ENCODE data around the gene MCUB.

The MCUB gene

DNA sequence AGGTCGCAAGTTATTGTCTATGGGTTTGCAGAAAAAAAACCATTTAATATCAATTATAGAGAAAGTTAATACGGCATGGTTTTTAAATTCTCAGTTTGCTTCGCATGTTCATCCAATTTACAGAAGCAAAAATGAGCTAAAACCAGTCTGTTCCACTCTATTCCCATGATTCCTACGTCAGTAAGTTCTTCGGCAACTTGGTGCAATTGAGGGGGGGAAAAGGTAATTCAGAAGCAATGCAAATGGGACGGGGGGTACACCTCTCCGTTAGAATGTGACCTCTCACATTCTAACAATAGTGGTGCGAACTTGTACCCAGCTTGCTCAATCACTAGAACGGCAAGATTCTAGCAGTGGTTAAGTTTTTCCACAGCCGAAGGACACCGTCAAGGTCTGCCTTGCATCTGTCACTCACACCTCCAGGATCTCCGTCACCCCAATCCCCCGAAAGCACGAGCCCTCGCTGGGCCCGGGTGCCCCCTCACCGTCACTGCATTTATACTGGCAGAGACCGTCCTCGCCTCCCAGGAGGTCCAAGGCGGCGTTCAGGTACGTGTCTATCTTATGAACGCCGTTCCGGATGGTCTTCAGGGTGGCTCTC is 169.2 kb downstream of the MCUB start:
- peak in 1 of 2 donors; percentile 11 for DNase-seq (ENCODE audit: low read depth in 2 of 2)

DNA sequence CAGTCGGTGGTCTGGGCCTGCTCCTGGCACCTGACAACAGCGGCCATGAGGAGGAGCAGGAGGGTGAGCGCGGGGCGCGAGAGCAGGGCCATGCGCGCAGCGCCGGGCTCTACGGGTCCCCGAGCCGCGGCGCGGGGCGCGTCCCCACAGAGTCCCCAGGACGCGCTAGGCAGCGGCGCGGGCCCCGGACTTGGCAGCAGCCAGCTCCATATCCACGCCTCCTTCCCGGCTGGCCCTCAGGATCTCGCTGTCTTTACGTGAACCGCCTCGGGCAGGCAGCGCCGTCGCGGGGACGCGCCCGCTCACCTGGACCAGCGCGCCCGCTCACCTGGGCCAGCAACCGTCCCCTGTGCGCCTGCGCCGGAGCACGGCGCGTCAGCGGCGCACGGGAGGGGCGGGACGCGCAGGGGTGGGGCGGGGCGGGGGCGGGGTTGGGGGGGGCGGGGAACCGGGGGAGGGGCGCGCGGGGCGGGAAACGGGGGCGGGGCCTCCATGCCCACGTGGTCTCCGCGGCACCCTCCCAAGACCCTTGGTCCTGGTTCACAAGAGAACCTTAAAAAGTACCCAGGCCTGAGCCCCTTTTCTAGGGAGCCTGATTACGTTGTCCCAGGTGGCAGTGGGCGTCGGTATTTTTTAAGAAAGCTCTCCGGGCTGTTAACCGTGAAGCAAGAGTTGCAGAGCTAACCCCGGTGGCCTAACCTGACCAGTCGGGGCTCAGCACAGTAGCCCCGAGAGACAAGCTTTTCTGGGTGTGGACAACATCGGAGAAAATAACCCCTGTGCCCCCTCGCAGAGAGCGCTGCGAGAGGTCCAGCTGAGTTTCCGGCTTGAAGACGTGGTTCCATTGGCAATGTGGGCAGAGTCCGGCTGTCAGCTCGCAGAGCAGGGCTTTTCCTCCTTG is 169.9 kb downstream of the MCUB start, which contains the start of gene PLA2G12A:
TSS of gene PLA2G12A (minus strand) at position 353 of the 901 bp plus-strand sequence. CDS start at position 92, 261 bp downstream.
- peak; percentile 57 to 68 for DNase-seq (ENCODE audit: low read depth in 2 of 2)

DNA sequence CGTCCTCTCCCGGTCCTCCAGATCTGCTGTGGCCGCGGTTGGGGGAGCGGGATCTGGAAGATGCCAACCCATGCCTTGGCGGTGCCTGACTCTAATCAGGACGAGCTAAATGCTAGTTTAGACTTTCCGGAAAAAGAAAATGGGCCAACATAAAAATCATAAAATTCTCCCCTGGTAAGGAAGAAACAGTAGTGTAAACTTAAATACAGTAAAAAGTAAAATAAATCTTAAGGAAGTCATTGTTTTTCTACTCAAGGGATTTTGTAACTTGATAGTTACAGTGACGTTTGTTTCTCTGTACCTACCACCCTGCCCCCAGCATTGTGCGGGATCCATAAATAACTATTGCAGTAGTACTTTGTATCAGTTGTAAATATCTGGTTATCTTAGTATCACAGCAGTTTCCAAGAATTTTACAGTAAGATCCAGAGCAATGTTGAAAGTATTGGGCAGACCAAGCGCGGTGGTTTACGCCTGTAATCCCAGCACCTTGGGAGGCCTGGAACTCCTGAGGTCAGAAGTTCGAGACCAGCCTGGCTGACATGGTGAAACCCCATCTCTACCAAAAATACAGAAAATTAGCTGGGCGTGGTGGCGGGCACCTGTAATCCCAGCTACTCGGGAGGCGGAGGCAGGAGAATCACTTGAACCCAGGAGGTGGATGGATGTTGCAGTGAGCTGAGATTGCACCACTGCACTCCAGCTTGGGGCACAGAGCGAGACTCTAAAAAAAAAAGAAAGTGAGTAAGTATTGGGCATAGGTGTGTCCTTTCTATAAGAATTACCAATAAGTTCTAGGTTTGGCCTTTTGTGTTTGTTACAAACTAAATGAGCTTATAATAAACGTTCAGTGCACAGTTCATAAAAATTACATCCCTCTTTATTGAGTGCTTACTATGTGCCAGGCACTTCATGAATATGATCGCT is 170.8 kb downstream of the MCUB start:
- peak in 1 of 2 donors; percentile 4 for DNase-seq (ENCODE audit: low read depth in 2 of 2)

DNA sequence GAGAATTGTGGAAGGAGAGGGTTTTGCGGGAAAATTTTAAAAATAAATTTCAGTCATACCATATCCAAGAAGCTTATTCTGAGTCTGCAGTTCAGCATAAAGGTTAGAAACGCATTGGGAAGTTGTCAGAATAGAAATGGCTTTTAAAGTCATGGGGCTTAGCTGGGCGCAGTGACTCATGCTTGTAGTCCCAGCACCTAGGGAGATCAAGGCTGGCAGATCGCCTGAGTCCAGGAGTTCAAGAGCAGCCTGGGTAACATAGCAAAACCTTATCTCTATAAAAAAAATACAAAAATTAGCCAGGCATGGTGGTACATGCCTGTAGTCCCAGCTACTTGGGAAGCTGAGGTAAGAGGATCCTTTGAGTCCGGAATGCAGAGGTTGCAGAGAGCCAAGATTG is 173.7 kb downstream of the MCUB start:
- DNase-seq (ENCODE audit: low read depth in 2 of 2): no peak

DNA sequence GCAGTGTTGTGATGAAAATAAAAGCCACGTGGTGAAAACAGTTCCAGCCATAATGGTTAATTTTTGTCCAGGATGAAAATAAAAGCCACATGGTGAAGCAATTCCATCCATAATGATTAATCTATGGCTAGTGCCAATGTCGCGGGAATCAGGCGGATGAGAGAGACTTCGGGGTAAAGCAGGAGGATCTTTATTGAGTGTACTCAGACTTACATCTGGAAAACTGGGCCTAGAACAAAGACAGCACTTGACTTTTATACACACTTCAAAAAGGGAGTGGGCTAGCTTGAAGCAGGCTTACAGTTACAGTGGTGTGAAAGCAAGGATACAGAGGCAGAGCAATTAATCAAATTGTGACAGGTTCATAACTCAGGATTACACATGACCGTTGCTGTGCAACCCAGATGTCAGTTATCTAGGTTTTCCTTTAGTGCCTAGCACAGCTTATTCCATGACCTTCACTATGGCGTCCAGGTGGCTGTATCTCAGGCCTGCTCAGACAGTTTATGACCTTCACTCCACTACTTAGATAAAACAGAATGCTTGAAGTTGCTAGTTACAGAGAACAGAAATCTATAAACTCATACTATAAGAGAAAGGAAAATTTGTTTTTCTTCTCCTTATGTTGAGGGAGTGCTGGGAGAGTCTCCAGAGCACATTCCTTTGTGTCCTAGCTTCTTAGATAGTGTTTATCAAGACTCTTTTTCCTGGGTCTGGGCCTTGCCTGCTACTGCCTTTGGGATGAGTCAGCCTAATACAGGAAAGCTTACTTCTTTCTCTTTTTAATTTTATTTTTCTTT is 175.7 kb downstream of the MCUB start:
- no peak for DNase-seq (ENCODE audit: low read depth in 2 of 2)
